ENCODE results near the gene RBM7. TPM values are rescaled to one million over a fixed set of nuclear protein-coding genes. Genes with fewer than 3 reads are reported as not detected.

The RBM7 gene
- total and polyA plus RNA-seq, 2 of the 8 experiments (the other 6 are each of a cell fraction or from before 2014, with no cell fraction given): 18.0 to 45.7 TPM

- TF ChIP-seq SAP30 (IDR thresholded peaks at IDR 0.05; ENCODE audit: insufficient read depth, insufficient replicate concordance, low read length) (no peak), BACH1 (IDR thresholded peaks at IDR 0.05; ENCODE audit: low read length) (peak; percentile 58; the same call in 1 of the 2 replicates), KDM4A (IDR thresholded peaks at IDR 0.05; ENCODE audit: low read depth, low read length, severe bottlenecking) (peak; percentile 52), HDAC6 (IDR thresholded peaks at IDR 0.05; ENCODE audit: low read depth, low read length) (no peak), POU5F1 (IDR thresholded peaks at IDR 0.05; ENCODE audit: low read depth, low read length) (no peak), NRF1 (IDR thresholded peaks at IDR 0.05; ENCODE audit: low read depth, low read length) (peak; percentile 76), TEAD4 (IDR thresholded peaks at IDR 0.05; ENCODE audit: low read depth, low read length) (0 out of 2 replicates have a peak, but pooled peaks have one; percentile 3), SP4 (IDR thresholded peaks at IDR 0.05; ENCODE audit: low read length) (no peak), PHF8 (conservative IDR thresholded peaks at IDR 0.05; ENCODE audit: low read depth, low read length) (peak; percentile 79), CHD1 (IDR thresholded peaks at IDR 0.05; ENCODE audit: low read depth, low read length) (no peak), SP1 (IDR thresholded peaks at IDR 0.05; ENCODE audit: low read depth, low read length) (no peak), CEBPB (IDR thresholded peaks at IDR 0.05; ENCODE audit: low read depth, low read length) (peak; percentile 96), HDAC2 (IDR thresholded peaks at IDR 0.05; ENCODE audit: borderline replicate concordance in 1 of 2, low read depth in 2 of 2, low read length in 2 of 2) (peak; percentile 43 to 62; a peak in 1 of 4 replicates), EZH2 (IDR thresholded peaks at IDR 0.05; ENCODE audit: low read depth, low read length, severe bottlenecking) (no peak), BCL11A (IDR thresholded peaks at IDR 0.05; ENCODE audit: low read depth in 2 of 2, low read length in 2 of 2) (no peak), RAD21 (IDR thresholded peaks at IDR 0.05 in 1 of 2, conservative IDR thresholded peaks at IDR 0.05 in 1 of 2; ENCODE audit: low read depth in 2 of 2, low read length in 2 of 2) (peak in 1 of 2 experiments; percentile 5; a peak in 1 of 4 replicates), ATF2 (IDR thresholded peaks at IDR 0.05; ENCODE audit: low read length) (no peak), SUZ12 (IDR thresholded peaks at IDR 0.05; ENCODE audit: low read length) (no peak), TBP (IDR thresholded peaks at IDR 0.05; ENCODE audit: low read depth, low read length) (peak; percentile 77), POLR2AphosphoS5 (IDR thresholded peaks at IDR 0.05; ENCODE audit: low read depth, low read length) (peak; percentile 94), CBX5 (IDR thresholded peaks at IDR 0.05; ENCODE audit: low read depth, low read length) (no peak), YY1 (IDR thresholded peaks at IDR 0.05; ENCODE audit: low read depth, low read length) (peak; percentile 48; the same call in 1 of the 2 replicates), CREB1 (IDR thresholded peaks at IDR 0.05) (peak; percentile 87)
Observed at GRCh38 chr11:114400216-114400914, at the start of gene RBM7, which contains the start of gene C11orf71 (continued).
